ENCODE data around the gene C1QTNF12. TPM values are rescaled to one million over a fixed set of nuclear protein-coding genes. Genes with fewer than 3 reads are reported as not detected.

C1QTNF12 gene
- total and polyA plus RNA-seq, 2 of the 8 experiments (the other 6 are each of a cell fraction or from before 2014, with no cell fraction given), result 2.1 to 3.7 TPM

DNA sequence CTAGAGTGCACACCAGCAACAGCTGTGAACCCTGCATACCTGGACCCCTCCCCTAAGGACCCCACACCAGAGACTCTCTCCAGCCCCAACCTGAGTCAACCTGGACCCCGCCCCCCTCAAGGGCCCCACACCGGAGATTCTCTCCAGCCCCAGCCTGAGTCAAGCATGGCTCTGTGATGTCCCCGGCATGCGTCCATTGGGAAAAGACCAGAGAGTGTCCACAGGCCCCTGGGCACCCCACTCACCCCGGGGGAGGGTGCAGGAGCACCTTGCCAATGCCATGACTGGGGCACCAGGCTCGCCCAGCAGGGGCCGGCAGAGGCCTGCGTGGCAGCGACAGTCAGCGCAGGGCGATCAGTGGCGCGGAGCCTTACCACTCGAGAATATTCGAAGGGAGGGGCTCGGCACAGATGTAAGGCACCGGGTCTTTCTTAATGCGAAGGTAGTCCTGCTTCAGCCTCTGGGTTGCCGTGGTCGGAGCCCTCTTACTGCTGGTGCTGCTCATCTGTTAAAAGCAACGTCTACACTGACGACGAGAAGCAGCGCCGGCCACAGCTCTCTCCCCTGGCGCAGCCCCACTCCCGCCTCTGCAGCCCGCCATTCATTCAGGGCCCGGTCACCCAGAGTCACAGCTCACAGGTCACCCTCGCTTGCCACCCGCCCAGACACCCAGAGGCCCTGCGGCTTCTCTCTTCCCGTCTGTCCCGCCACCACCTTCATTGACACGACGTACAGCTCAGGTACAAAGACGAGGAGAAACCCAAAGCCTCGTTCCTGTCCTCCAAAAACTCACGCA lies 21.2 kb upstream of the C1QTNF12 start:
- CTCF ChIA-PET (ENCODE audit: partially characterized antibody), result interaction anchor here (0.8 to 1.6 kb wide), 7 partner anchors 13 to 145 kb away, joined by 3 to 6 read pairs (median 4); no protein-coding TSS in a partner anchor
- H4K20me1 ChIP-seq (replicated peaks in 1 of 2; ENCODE audit: control insufficient read depth in 1 of 2, insufficient read depth in 2 of 2, low read length in 2 of 2), result peaks cover 16 to 41% of the 10 kb centered on the region in 2 experiments

More for the DNA sequence above, 21.2 kb upstream of the C1QTNF12 start:
- H2BK15ac ChIP-seq (ENCODE audit: low read length), result no peak overlapping the region
- H3K4me2 ChIP-seq (ENCODE audit: insufficient read depth in 1 of 2, low read depth in 2 of 2, low read length in 2 of 2), result no peak overlapping the region
- peaks cover 12 to 44% of the 10 kb centered on the region in 2 experiments; a peak in 3 of 4 replicates for H3K79me2 ChIP-seq (ENCODE audit: control insufficient read depth in 1 of 2, insufficient read depth in 2 of 2, low read length in 2 of 2)
- TF ChIP-seq TAF1 (IDR thresholded peaks at IDR 0.05; ENCODE audit: low read depth, low read length), result no peak
- TF ChIP-seq HDAC6 (IDR thresholded peaks at IDR 0.05; ENCODE audit: low read depth, low read length), result no peak
- H3K9ac ChIP-seq (replicated peaks in 1 of 4; ENCODE audit: extremely low read depth in 1 of 4, low read depth in 3 of 4, low read length in 3 of 4), result no peak overlapping the region
- H4K91ac ChIP-seq (replicated peaks; ENCODE audit: insufficient read length, low read length), result no peak overlapping the region
- no peak overlapping the region for H3K4ac ChIP-seq (replicated peaks; ENCODE audit: insufficient read length, low read depth, low read length)
- 96% methylated on average over 37 of the region's 39 CpGs; no CpG with 5 or more reads in 1 of the 2 experiments for WGBS, 2 experiments (ENCODE audit: extremely low coverage in 1 of 2, insufficient coverage in 1 of 2, insufficient read length in 1 of 2, insufficient replicate concordance in 2 of 2, low coverage in 1 of 2, low lambda C conversion rate in 2 of 2, missing lambda C conversion rate in 1 of 2)
- no peak overlapping the region for H4K8ac ChIP-seq (ENCODE audit: extremely low read depth, insufficient read depth, low read length)
- no peak overlapping the region for H3K23ac ChIP-seq (ENCODE audit: insufficient read length)
- H2BK120ac ChIP-seq (replicated peaks; ENCODE audit: low read depth, low read length), result no peak overlapping the region
- no peak overlapping the region for H2BK20ac ChIP-seq (ENCODE audit: low read length)
- DNase-seq (ENCODE audit: low read depth in 1 of 2, low spot score in 2 of 2), result no peak
- no peak overlapping the region for H2AK5ac ChIP-seq (ENCODE audit: low read depth, low read length)
- POLR2A ChIA-PET (ENCODE audit: partially characterized antibody), result interaction anchor here (0.7 to 0.9 kb wide), 2 partner anchors 11 to 14 kb away, joined by 3 read pairs; no protein-coding TSS in a partner anchor
- H2AFZ ChIP-seq (ENCODE audit: low read length), result no peak overlapping the region
- no peak overlapping the region for H3K18ac ChIP-seq (ENCODE audit: extremely low read depth, low read length)
- peaks cover 35% of the 10 kb centered on the region for H3K79me1 ChIP-seq (ENCODE audit: low read depth, low read length)
- no peak overlapping the region for H3K27ac ChIP-seq (ENCODE audit: low read depth, low read length)
- H2BK12ac ChIP-seq (ENCODE audit: low read depth, low read length), result no peak overlapping the region
- H3K56ac ChIP-seq (replicated peaks; ENCODE audit: insufficient read length, low read depth, low read length), result no peak overlapping the region
- no peaks in the 10 kb centered on the region for H3K27me3 ChIP-seq (replicated peaks in 1 of 4; ENCODE audit: control insufficient read depth in 3 of 4, extremely low read depth in 1 of 4, insufficient read depth in 3 of 4, low read length in 3 of 4)
- H3K4me3 ChIP-seq (ENCODE audit: extremely low read depth in 1 of 4, insufficient read depth in 2 of 4, low read depth in 3 of 4, low read length in 4 of 4), result no peak overlapping the region
- no peak overlapping the region for H3K14ac ChIP-seq (ENCODE audit: insufficient read length)
- no peaks in the 10 kb centered on the region for H3K9me3 ChIP-seq (ENCODE audit: insufficient read depth in 2 of 2, low read depth in 1 of 2, low read length in 1 of 2)
- FAIRE-seq, result no peak
- H2BK5ac ChIP-seq (ENCODE audit: low read depth, low read length), result no peak overlapping the region
- H3K4me1 ChIP-seq (replicated peaks in 1 of 4; ENCODE audit: control insufficient read depth in 3 of 4, insufficient read depth in 4 of 4, low read length in 3 of 4), result peaks cover 0 to 5% (median 5%) of the 10 kb centered on the region in 4 experiments; a peak in 5 of 7 replicates
- H4K5ac ChIP-seq (ENCODE audit: insufficient read length, low read depth, low read length), result no peak overlapping the region
- peaks cover 11 to 26% (median 15%) of the 10 kb centered on the region in 4 experiments for H3K36me3 ChIP-seq (ENCODE audit: control insufficient read depth in 2 of 4, insufficient read depth in 4 of 4, low read length in 3 of 4)
- H3K23me2 ChIP-seq (ENCODE audit: low read depth, low read length), result peaks cover 4% of the 10 kb centered on the region; the same call in 1 of the 2 replicates
